ENCODE data around the gene ADGRL3. TPM values are rescaled to one million over a fixed set of nuclear protein-coding genes. Genes with fewer than 3 reads are reported as not detected.
"Not testable (repeated sequence)": the region's sequence is repeated elsewhere in the genome, so short reads cannot be mapped to it uniquely, and the experiment has no call there.

The ADGRL3 gene
- total and polyA plus RNA-seq, 7 donors = 0.06 to 2.8 (median 0.42) TPM

DNA sequence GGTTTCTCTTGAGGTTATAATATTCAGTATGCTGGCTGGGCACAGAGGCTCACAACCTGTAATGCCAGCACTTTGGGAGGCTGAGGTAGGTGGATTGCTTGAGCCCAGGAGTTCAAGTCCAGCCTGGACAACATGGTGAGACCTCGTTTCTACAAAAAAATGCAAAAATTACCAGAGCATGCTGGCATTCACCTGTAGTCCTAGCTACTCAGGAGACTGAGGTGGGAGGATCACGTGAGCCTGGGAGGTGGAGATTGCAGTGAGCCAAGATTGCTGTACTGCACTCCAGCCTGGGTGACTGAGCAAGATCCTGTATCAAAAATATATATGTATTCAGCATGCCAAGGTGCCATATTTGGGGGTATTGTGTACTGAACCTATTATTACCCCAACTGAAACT, 552.5 kb downstream of the ADGRL3 start:
- Histone ChIP-seq H3K36me3 (ENCODE audit: insufficient read depth in 1 of 2, low read depth in 1 of 2) (no peaks in the 10 kb centered on the region), H3K27ac (no peak overlapping the region), H3K4me3 (no peak overlapping the region), H3K9me3 (no peaks in the 10 kb centered on the region), H3K4me1 (no peaks in the 10 kb centered on the region), H3K27me3 (ENCODE audit: insufficient read depth in 3 of 3, low read length in 2 of 3) (no peaks in the 10 kb centered on the region)
- intact Hi-C loops (cut with DNase I) = no loop called here
- DNase-seq (no peak), ATAC-seq (no peak)
- WGBS, 3 donors = 80 to 88% (median 85%) methylated on average over 2 of the region's 2 CpGs
- TF ChIP-seq CTCF (IDR thresholded peaks at IDR 0.05) = no peak

GRCh38 chr4:61753739-61754138, 553.6 kb downstream of the ADGRL3 start:
- no peaks in the 10 kb centered on the region for H3K27me3 ChIP-seq (ENCODE audit: insufficient read depth in 3 of 3, low read length in 2 of 3)
- no peaks in the 10 kb centered on the region for H3K9me3 ChIP-seq
- no peaks in the 10 kb centered on the region for H3K4me1 ChIP-seq
- intact Hi-C loops (cut with DNase I) = no loop called here
- DNase-seq (no peak), ATAC-seq (no peak)
- H3K4me3 ChIP-seq = no peak overlapping the region
- no peak overlapping the region for H3K27ac ChIP-seq
- H3K36me3 ChIP-seq (ENCODE audit: insufficient read depth in 1 of 2, low read depth in 1 of 2) = no peaks in the 10 kb centered on the region
- no peak for TF ChIP-seq CTCF (IDR thresholded peaks at IDR 0.05)
- WGBS, 3 donors = 94 to 98% (median 96%) methylated on average over 3 of the region's 3 CpGs

GRCh38 chr4:61756937-61757336, 556.8 kb downstream of the ADGRL3 start:
- DNase-seq; H3K36me3 ChIP-seq (ENCODE audit: insufficient read depth in 1 of 2, low read depth in 1 of 2); H3K4me1 ChIP-seq; ATAC-seq; H3K27ac ChIP-seq; H3K4me3 ChIP-seq; H3K27me3 ChIP-seq (ENCODE audit: insufficient read depth in 3 of 3, low read length in 2 of 3); intact Hi-C loops (cut with DNase I); H3K9me3 ChIP-seq: not testable (repeated sequence)
- 79 to 94% (median 94%) methylated on average over 5 of the region's 5 CpGs for WGBS, 3 donors

DNA sequence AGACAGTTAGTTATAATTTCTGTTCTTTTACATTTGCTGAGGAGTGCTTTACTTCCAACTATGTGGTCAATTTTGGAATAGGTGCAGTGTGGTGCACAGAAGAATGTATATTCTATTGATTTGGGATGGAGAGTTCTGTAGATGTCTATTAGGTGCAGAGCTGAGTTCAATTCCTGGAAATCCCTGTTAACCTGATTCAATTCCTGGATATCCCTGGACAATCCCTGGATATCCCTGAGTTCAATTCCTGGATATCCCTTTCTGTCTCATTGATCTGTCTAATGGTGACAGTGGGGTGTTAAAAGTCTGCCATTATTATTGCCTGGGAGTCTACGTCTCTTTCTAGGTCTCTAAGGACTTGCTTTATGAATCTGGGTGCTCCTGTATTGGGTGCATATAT, 557.9 kb downstream of the ADGRL3 start:
- H3K27me3 ChIP-seq (ENCODE audit: insufficient read depth in 3 of 3, low read length in 2 of 3); H3K36me3 ChIP-seq (ENCODE audit: insufficient read depth in 1 of 2, low read depth in 1 of 2); H3K9me3 ChIP-seq; ATAC-seq; H3K27ac ChIP-seq; H3K4me3 ChIP-seq; H3K4me1 ChIP-seq; DNase-seq; intact Hi-C loops (cut with DNase I): not testable (repeated sequence)
- 85 to 96% (median 90%) methylated on average over 1 of the region's 1 CpG for WGBS, 3 donors

GRCh38 chr4:61758596-61758995, 558.5 kb downstream of the ADGRL3 start:
- H3K4me1 ChIP-seq; H3K4me3 ChIP-seq; H3K36me3 ChIP-seq (ENCODE audit: insufficient read depth in 1 of 2, low read depth in 1 of 2); intact Hi-C loops (cut with DNase I); ATAC-seq; H3K9me3 ChIP-seq; H3K27ac ChIP-seq; H3K27me3 ChIP-seq (ENCODE audit: insufficient read depth in 3 of 3, low read length in 2 of 3); DNase-seq: not testable (repeated sequence)
- 90 to 100% (median 92%) methylated on average over 1 of the region's 1 CpG for WGBS, 3 donors

DNA sequence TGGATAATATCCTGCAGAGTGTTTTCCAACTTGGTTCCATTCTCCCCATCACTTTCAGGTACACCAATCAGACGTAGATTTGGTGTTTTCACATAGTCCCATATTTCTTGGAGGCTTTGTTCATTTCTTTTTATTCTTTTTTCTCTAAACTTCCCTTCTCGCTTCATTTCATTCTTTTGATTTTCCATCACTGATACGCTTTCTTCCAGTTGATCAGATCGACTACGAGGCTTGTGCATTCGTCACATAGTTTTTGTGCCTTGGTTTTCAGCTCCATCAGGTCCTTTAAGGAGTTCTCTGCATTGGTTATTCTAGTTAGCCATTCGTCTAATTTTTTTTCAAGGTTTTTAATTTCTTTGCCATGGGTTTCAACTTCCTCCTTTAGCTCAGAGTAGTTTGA, 559.1 kb downstream of the ADGRL3 start:
- intact Hi-C loops (cut with DNase I); DNase-seq; H3K27ac ChIP-seq; H3K36me3 ChIP-seq (ENCODE audit: insufficient read depth in 1 of 2, low read depth in 1 of 2); H3K4me3 ChIP-seq; H3K27me3 ChIP-seq (ENCODE audit: insufficient read depth in 3 of 3, low read length in 2 of 3); H3K9me3 ChIP-seq; ATAC-seq; H3K4me1 ChIP-seq: not testable (repeated sequence)
- 87 to 96% (median 95%) methylated on average over 6 of the region's 7 CpGs for WGBS, 3 donors

- H3K4me3 ChIP-seq; H3K4me1 ChIP-seq; H3K27me3 ChIP-seq (ENCODE audit: insufficient read depth in 3 of 3, low read length in 2 of 3); ATAC-seq; DNase-seq; H3K27ac ChIP-seq; H3K9me3 ChIP-seq; intact Hi-C loops (cut with DNase I); H3K36me3 ChIP-seq (ENCODE audit: insufficient read depth in 1 of 2, low read depth in 1 of 2): not testable (repeated sequence)
- WGBS, 3 donors = 96% methylated on average over 4 of the region's 4 CpGs
Observed at GRCh38 chr4:61759885-61760284, 559.8 kb downstream of the ADGRL3 start.

Data from psoas muscle (tissue), 8 donors.